Loucy (cell line): ENCODE data around the gene GAPT.

Experiments used
- H2AFZ ChIP-seq: fragments of 200-600 bp; sonication (generic); 2 replicates; pipeline ENCODE4 v1.6.0; 2016; ENCODE audit warnings: antibody characterized with exemption, mild to moderate bottlenecking, low read length, moderate library complexity
- H3F3A ChIP-seq: fragments of 200-600 bp; 2 replicates; pipeline ENCODE4 v1.6.0; 2016; ENCODE audit warnings: antibody characterized with exemption, low read depth, mild to moderate bottlenecking
- H3K27me3 ChIP-seq: fragments of 200-600 bp; sonication (generic); 2 replicates; pipeline ENCODE4 v1.6.1; 2014; ENCODE audit warnings: low read length, mild to moderate bottlenecking; ENCODE audit not compliant: insufficient read depth, poor library complexity, severe bottlenecking
- H3K36me3 ChIP-seq: fragments of 200-600 bp; sonication (generic); 2 replicates; pipeline ENCODE4 v1.6.1; 2016; ENCODE audit warnings: low read length; ENCODE audit not compliant: insufficient read depth
- H3K4me1 ChIP-seq: fragments of 200-600 bp; sonication (generic); 2 replicates; pipeline ENCODE4 v1.5.1; 2014; ENCODE audit warnings: low read length, mild to moderate bottlenecking; ENCODE audit not compliant: insufficient read depth, poor library complexity, severe bottlenecking
- H3K4me2 ChIP-seq: fragments of 200-600 bp; sonication (generic); 2 replicates; pipeline ENCODE4 v1.6.0; 2014; ENCODE audit warnings: antibody characterized with exemption, low read length, low read depth, mild to moderate bottlenecking; ENCODE audit not compliant: poor library complexity, severe bottlenecking
- H3K4me3 ChIP-seq: fragments of 200-600 bp; sonication (generic); 2 replicates; pipeline ENCODE4 v1.5.1; 2014; ENCODE audit warnings: low read length, mild to moderate bottlenecking, mixed read lengths; ENCODE audit not compliant: poor library complexity, severe bottlenecking
- H3K79me2 ChIP-seq: fragments of 200-600 bp; sonication (generic); 2 replicates; pipeline ENCODE4 v1.6.1; 2014; ENCODE audit warnings: low read length; ENCODE audit not compliant: insufficient read depth
- H3K9ac ChIP-seq: fragments of 200-600 bp; sonication (generic); 2 replicates; pipeline ENCODE4 v1.6.0; 2014; ENCODE audit warnings: mild to moderate bottlenecking, low read depth, low read length, moderate library complexity; ENCODE audit not compliant: poor library complexity, severe bottlenecking
- H3K9me2 ChIP-seq: fragments of 200-600 bp; sonication (generic); replicated peaks from 2 replicates; pipeline ENCODE4 v1.6.1; 2016; ENCODE audit warnings: low read depth, low read length, mixed read lengths
- H3K9me3 ChIP-seq: fragments of 200-600 bp; sonication (generic); 2 replicates; pipeline ENCODE4 v1.6.1; 2014; ENCODE audit warnings: mild to moderate bottlenecking, antibody characterized with exemption, low read length, low read depth; ENCODE audit not compliant: insufficient read depth
- H4K20me1 ChIP-seq: fragments of 200-600 bp; sonication (generic); 2 replicates; pipeline ENCODE4 v1.6.0; 2014; ENCODE audit warnings: antibody characterized with exemption, low read length, mild to moderate bottlenecking; ENCODE audit not compliant: insufficient read depth, poor library complexity, severe bottlenecking
- EZH2phosphoT487 ChIP-seq: fragments of 200-600 bp; IDR thresholded peaks from 2 replicates; pipeline ENCODE4 v1.6.1; 2018; ENCODE audit warnings: antibody characterized with exemption, mild to moderate bottlenecking, moderate library complexity, borderline replicate concordance
- TF ChIP-seq, protein P1 (sequence below): fragments of 200-600 bp; sonication (generic); conservative IDR thresholded peaks from 2 replicates; pipeline ENCODE4 v1.5.1; 2014; ENCODE audit warnings: mild to moderate bottlenecking, antibody characterized with exemption, low read length

Gene GAPT

DNA sequence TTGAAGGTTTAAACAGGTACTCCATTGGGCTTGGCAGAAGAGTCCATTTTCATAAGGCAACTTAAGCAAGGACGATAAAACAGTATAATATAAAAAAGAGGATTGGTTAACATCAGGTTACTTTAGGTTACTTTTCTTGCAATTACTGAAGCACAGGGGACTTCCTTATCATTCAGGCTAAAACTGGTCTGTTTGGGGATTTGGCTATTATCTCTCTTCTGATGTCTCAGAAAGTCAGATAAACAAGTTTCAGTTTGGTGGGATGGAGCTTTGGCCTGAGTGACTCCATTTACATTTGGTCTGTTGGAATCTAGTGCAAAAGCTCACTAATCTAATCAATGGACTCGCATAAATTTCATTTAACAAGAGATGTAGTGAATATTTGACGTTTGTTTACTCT, 8.0 kb downstream of the GAPT start:
- Histone ChIP-seq H3K4me2 (peak overlapping the region; percentile 61), H3K9me2 (no peaks in the 10 kb centered on the region), H3K27me3 (no peaks in the 10 kb centered on the region), H3F3A (no peaks in the 10 kb centered on the region), H2AFZ (no peak overlapping the region), H3K9me3 (no peaks in the 10 kb centered on the region), H4K20me1 (no peaks in the 10 kb centered on the region), H3K9ac (no peak overlapping the region), H3K36me3 (no peaks in the 10 kb centered on the region), H3K4me3 (no peak overlapping the region), H3K4me1 (peaks cover 17% of the 10 kb centered on the region), H3K79me2 (no peaks in the 10 kb centered on the region)
- no peak for TF ChIP-seq EZH2phosphoT487
- TF ChIP-seq, protein P1, sequence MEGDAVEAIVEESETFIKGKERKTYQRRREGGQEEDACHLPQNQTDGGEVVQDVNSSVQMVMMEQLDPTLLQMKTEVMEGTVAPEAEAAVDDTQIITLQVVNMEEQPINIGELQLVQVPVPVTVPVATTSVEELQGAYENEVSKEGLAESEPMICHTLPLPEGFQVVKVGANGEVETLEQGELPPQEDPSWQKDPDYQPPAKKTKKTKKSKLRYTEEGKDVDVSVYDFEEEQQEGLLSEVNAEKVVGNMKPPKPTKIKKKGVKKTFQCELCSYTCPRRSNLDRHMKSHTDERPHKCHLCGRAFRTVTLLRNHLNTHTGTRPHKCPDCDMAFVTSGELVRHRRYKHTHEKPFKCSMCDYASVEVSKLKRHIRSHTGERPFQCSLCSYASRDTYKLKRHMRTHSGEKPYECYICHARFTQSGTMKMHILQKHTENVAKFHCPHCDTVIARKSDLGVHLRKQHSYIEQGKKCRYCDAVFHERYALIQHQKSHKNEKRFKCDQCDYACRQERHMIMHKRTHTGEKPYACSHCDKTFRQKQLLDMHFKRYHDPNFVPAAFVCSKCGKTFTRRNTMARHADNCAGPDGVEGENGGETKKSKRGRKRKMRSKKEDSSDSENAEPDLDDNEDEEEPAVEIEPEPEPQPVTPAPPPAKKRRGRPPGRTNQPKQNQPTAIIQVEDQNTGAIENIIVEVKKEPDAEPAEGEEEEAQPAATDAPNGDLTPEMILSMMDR, result no peak

DNA sequence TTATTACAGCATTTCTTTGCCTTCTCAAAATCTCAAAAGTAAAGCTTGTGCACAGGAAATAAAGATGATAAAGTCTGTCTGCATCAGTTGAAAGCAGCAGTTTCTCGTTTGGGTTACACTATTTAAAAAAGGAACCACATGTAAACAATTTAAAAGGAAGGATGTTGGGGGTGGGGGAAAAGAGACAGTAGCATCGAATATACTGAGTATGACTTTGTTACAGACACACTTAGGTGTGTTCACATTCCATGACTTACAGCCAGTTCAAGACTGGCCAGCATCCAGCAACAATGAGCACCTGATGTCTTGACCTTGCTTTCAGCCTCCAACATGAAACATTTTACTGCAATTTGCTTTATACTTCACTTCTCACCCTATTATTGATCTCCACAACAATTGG, 8.7 kb downstream of the GAPT start:
- no peaks in the 10 kb centered on the region for H4K20me1 ChIP-seq
- H3K9me2 ChIP-seq, result no peaks in the 10 kb centered on the region
- H3K9me3 ChIP-seq, result no peaks in the 10 kb centered on the region
- H3K4me3 ChIP-seq, result peak overlapping the region; percentile 39
- peak overlapping the region; percentile 39 for H2AFZ ChIP-seq
- H3K36me3 ChIP-seq, result no peaks in the 10 kb centered on the region
- H3F3A ChIP-seq, result no peaks in the 10 kb centered on the region
- H3K79me2 ChIP-seq, result no peaks in the 10 kb centered on the region
- TF ChIP-seq, protein P1, result no peak
- no peak for TF ChIP-seq EZH2phosphoT487
- H3K4me2 ChIP-seq, result peak overlapping the region; percentile 61
- peaks cover 17% of the 10 kb centered on the region for H3K4me1 ChIP-seq
- H3K27me3 ChIP-seq, result no peaks in the 10 kb centered on the region
- H3K9ac ChIP-seq, result no peak overlapping the region

DNA sequence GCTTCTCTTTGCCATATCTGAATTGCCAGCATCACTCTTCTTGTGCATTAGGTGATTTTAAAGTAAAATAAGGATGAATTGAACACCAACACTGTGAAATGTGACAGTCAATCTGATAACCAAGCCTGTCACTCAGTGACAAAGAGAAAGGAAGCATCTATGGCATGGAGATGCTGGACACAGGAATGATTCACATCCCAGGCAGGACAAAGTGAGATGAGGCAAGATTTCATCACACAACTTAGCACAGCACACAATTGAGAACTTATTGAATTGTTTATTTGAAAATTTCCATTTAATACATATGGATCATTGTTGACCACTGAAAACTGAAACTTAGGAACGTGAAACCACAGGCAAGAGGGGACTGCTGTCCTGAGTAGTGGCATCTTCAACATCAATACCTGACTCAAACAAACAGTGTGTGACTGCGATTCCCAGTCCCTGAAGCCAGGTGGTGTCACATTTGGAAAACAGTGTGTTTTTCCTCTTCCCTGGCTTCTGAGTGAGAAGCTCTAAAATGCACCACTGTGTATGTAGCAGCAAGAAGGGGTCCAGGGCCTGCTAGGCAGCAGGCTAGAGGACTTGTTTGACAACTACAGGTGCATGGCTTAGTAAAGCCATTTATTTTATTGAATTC, 10.7 kb downstream of the GAPT start:
- Histone ChIP-seq H3K4me1 (peaks cover 23% of the 10 kb centered on the region), H3F3A (no peaks in the 10 kb centered on the region), H2AFZ (no peak overlapping the region), H4K20me1 (no peaks in the 10 kb centered on the region), H3K9me2 (no peaks in the 10 kb centered on the region), H3K9me3 (no peaks in the 10 kb centered on the region), H3K36me3 (no peaks in the 10 kb centered on the region), H3K79me2 (no peaks in the 10 kb centered on the region), H3K4me3 (no peak overlapping the region), H3K4me2 (no peak overlapping the region), H3K9ac (no peak overlapping the region), H3K27me3 (no peaks in the 10 kb centered on the region)
- TF ChIP-seq, protein P1, result no peak
- no peak for TF ChIP-seq EZH2phosphoT487
